ENCODE measurements around the gene RICTOR. TPM values are rescaled to one million over a fixed set of nuclear protein-coding genes. Genes with fewer than 3 reads are reported as not detected.

The RICTOR gene
- total and polyA plus RNA-seq, 10 donors, result 6.3 to 70.9 (median 58.5) TPM

GRCh38 chr5:39076101-39076756, 2.0 kb upstream of the RICTOR start:
- intact Hi-C loops (cut with DNase I; ENCODE audit: low total_unique reads), result no loop called here
- no peak for DNase-seq
- TF ChIP-seq POLR2A (IDR thresholded peaks at IDR 0.05), result no peak
- no peak for TF ChIP-seq POLR2AphosphoS5 (IDR thresholded peaks at IDR 0.05)
- TF ChIP-seq CTCF (IDR thresholded peaks at IDR 0.05 in 8 of 11, conservative IDR thresholded peaks at IDR 0.05 in 3 of 11), result no peak
- Histone ChIP-seq H3K36me3 (no peaks in the 10 kb centered on the region), H3K9me3 (no peaks in the 10 kb centered on the region), H3K4me3 (peak overlapping the region in 1 of 8 donors; percentile 51), H3K27me3 (replicated peaks in 1 of 7) (peaks cover 0 to 12% (median 0%) of the 10 kb centered on the region in 7 donors), H3K27ac (peak overlapping the region in 7 of 8 donors; percentile 41 to 100 (median 77)), H3K4me1 (peaks cover 19 to 62% (median 46%) of the 10 kb centered on the region in 6 donors)
- WGBS, 5 donors, result 66 to 78% (median 74%) methylated on average over 6 of the region's 6 CpGs

GRCh38 chr5:39073767-39074016, 507 bp downstream of the RICTOR start:
- Histone ChIP-seq H3K27me3 (replicated peaks in 1 of 7) (no peaks in the 10 kb centered on the region), H3K4me1 (peaks cover 24 to 77% (median 52%) of the 10 kb centered on the region in 6 donors), H3K27ac (peak overlapping the region; percentile 97 to 100 (median 99)), H3K9me3 (no peaks in the 10 kb centered on the region), H3K4me3 (peak overlapping the region; percentile 66 to 91 (median 84)), H3K36me3 (peaks cover 0 to 14% (median 1%) of the 10 kb centered on the region in 6 donors)
- WGBS, 5 donors, result 0% methylated on average over 9 to 29 of the region's 29 CpGs; no CpG with 5 or more reads in 1 of the 5 donors
- peak; percentile 92 for DNase-seq
- intact Hi-C loops (cut with DNase I; ENCODE audit: low total_unique reads), result no loop called here
- TF ChIP-seq POLR2A (IDR thresholded peaks at IDR 0.05), result no peak
- peak in 1 of 3 donors; percentile 32 for TF ChIP-seq POLR2AphosphoS5 (IDR thresholded peaks at IDR 0.05)
- peak in 1 of 11 experiments; percentile 16 for TF ChIP-seq CTCF (IDR thresholded peaks at IDR 0.05 in 8 of 11, conservative IDR thresholded peaks at IDR 0.05 in 3 of 11)

- TF ChIP-seq POLR2A (IDR thresholded peaks at IDR 0.05), result no peak
- TF ChIP-seq CTCF (IDR thresholded peaks at IDR 0.05 in 8 of 11, conservative IDR thresholded peaks at IDR 0.05 in 3 of 11), result peak in 1 of 11 experiments; percentile 6
- peak; percentile 27 to 77 (median 63) for TF ChIP-seq POLR2AphosphoS5 (IDR thresholded peaks at IDR 0.05)
- intact Hi-C loops (cut with DNase I; ENCODE audit: low total_unique reads), result no loop called here
- peaks cover 24 to 82% (median 52%) of the 10 kb centered on the region in 6 donors for H3K4me1 ChIP-seq
- no peaks in the 10 kb centered on the region for H3K9me3 ChIP-seq
- H3K27me3 ChIP-seq (replicated peaks in 1 of 7), result no peaks in the 10 kb centered on the region
- peak overlapping the region; percentile 97 to 100 (median 99) for H3K27ac ChIP-seq
- H3K4me3 ChIP-seq, result peak overlapping the region; percentile 66 to 91 (median 84)
- no peak for DNase-seq
- 2 to 4% (median 3%) methylated on average over 27 of the region's 27 CpGs for WGBS, 5 donors
- H3K36me3 ChIP-seq, result peaks cover 0 to 19% (median 1%) of the 10 kb centered on the region in 6 donors
Observed at GRCh38 chr5:39072925-39073766, 1.1 kb downstream of the RICTOR start.

- peaks cover 0 to 55% (median 17%) of the 10 kb centered on the region in 6 donors for H3K36me3 ChIP-seq
- TF ChIP-seq POLR2A (IDR thresholded peaks at IDR 0.05) (no peak), CTCF (IDR thresholded peaks at IDR 0.05 in 8 of 11, conservative IDR thresholded peaks at IDR 0.05 in 3 of 11) (no peak), POLR2AphosphoS5 (IDR thresholded peaks at IDR 0.05) (no peak)
- H3K4me1 ChIP-seq, result peaks cover 21 to 90% (median 45%) of the 10 kb centered on the region in 6 donors
- peaks cover 0 to 21% (median 15%) of the 10 kb centered on the region in 8 donors for H3K9me3 ChIP-seq
- no peak for DNase-seq
- H3K27me3 ChIP-seq (replicated peaks in 1 of 7), result no peaks in the 10 kb centered on the region
- intact Hi-C loops (cut with DNase I; ENCODE audit: low total_unique reads), result no loop called here
- no peak overlapping the region for H3K4me3 ChIP-seq
- no peak overlapping the region for H3K27ac ChIP-seq
- WGBS, 5 donors, result 81 to 87% (median 84%) methylated on average over 3 of the region's 3 CpGs
Observed at GRCh38 chr5:39068099-39068498, 6.1 kb downstream of the RICTOR start.

All from spleen (tissue), 11 donors.